ENCODE results near the gene SLC22A2.

GRCh38 chr6:160297310-160297709 is 38.7 kb upstream of the SLC22A2 start:
- TF ChIP-seq CTCF (IDR thresholded peaks at IDR 0.05; ENCODE audit: insufficient read depth, low read length, poor library complexity, severe bottlenecking) = no peak
- TF ChIP-seq EZH2phosphoT487 (conservative IDR thresholded peaks at IDR 0.05; ENCODE audit: low read length) = no peak

Measured in SU-DHL-6 (cell line).